Activated CD8-positive, alpha-beta memory T cell treated with anti-CD3 and anti-CD28 coated beads, Interleukin-2, amount 50 U/mL, for 4 hours (primary cell): ENCODE results near the gene DDX25.

Experiments
- DNase-seq: peaks from one replicate; pipeline ENCODE4 v3.0.0-alpha.2; 2020

Gene DDX25

GRCh38 chr11:125939081-125939521, 34.8 kb downstream of the DDX25 start:
- DNase-seq = no peak

GRCh38 chr11:125940145-125940544, 35.8 kb downstream of the DDX25 start:
- DNase-seq = no peak

GRCh38 chr11:125941267-125941618, 36.9 kb downstream of the DDX25 start:
- DNase-seq = no peak

- DNase-seq = peak; percentile 33
Observed at GRCh38 chr11:125941619-125942611, 37.6 kb downstream of the DDX25 start.

GRCh38 chr11:125942771-125943428, 38.6 kb downstream of the DDX25 start:
- DNase-seq = no peak

- DNase-seq = no peak
Observed at GRCh38 chr11:125943661-125944349, 39.5 kb downstream of the DDX25 start.

- DNase-seq = no peak
Observed at GRCh38 chr11:125944350-125945010, 40.2 kb downstream of the DDX25 start.

GRCh38 chr11:125945011-125945796, 40.9 kb downstream of the DDX25 start:
- DNase-seq = no peak

GRCh38 chr11:125945797-125946520, 41.7 kb downstream of the DDX25 start, which contains the start of gene VSIG10L2:
VSIG10L2 (plus strand) TSS chr11:125946044; CDS start chr11:125946056, 12 bp downstream.
- DNase-seq = no peak

GRCh38 chr11:125946712-125947418, 42.6 kb downstream of the DDX25 start:
- DNase-seq = no peak

GRCh38 chr11:125947419-125948277, 43.3 kb downstream of the DDX25 start:
- no peak for DNase-seq

GRCh38 chr11:125948278-125949051, 44.2 kb downstream of the DDX25 start:
- no peak for DNase-seq

- no peak for DNase-seq
Observed at GRCh38 chr11:125949271-125950177, 45.2 kb downstream of the DDX25 start.

GRCh38 chr11:125950178-125950490, 45.8 kb downstream of the DDX25 start:
- DNase-seq = no peak

GRCh38 chr11:125950696-125951651, 46.7 kb downstream of the DDX25 start:
- no peak for DNase-seq

GRCh38 chr11:125951731-125952130, 47.4 kb downstream of the DDX25 start:
- no peak for DNase-seq

- DNase-seq = no peak
Observed at GRCh38 chr11:125952559-125952958, 48.3 kb downstream of the DDX25 start.
